Mesendoderm (in vitro differentiated cells): ENCODE results near the gene CASP10.

Experiments
- DNase-seq: peaks from one replicate; pipeline ENCODE4 v3.0.0; 2013
- H2AK5ac ChIP-seq: 2 replicates; pipeline ENCODE4 v1.6.1; 2013; ENCODE audit warnings: low read length, inconsistent platforms
- H2BK120ac ChIP-seq: 2 replicates; pipeline ENCODE4 v1.6.1; 2013; ENCODE audit warnings: low read depth, mild to moderate bottlenecking, low read length, moderate library complexity, mixed read lengths
- H2BK15ac ChIP-seq: replicated peaks from 2 replicates; pipeline ENCODE4 v1.6.1; 2013; ENCODE audit warnings: low read depth, mild to moderate bottlenecking, moderate library complexity
- H2BK5ac ChIP-seq: 2 replicates; pipeline ENCODE4 v1.6.1; 2013; ENCODE audit warnings: low read length, inconsistent platforms
- H3K18ac ChIP-seq: 2 replicates; pipeline ENCODE4 v1.6.1; 2013; ENCODE audit warnings: mild to moderate bottlenecking, low read length, mixed read lengths
- H3K23ac ChIP-seq: one replicate; pipeline ENCODE4 v1.6.1; 2013; ENCODE audit warnings: low read length
- H3K27ac ChIP-seq: 2 replicates; pipeline ENCODE4 v1.5.1; 2013; ENCODE audit warnings: low read depth, mild to moderate bottlenecking, inconsistent platforms, low read length, moderate library complexity
- H3K27me3 ChIP-seq: 2 replicates; pipeline ENCODE4 v1.6.1; 2013; ENCODE audit warnings: low read length, control low read depth, mild to moderate bottlenecking, inconsistent platforms; ENCODE audit not compliant: insufficient read depth, poor library complexity
- H3K36me3 ChIP-seq: 2 replicates; pipeline ENCODE4 v1.6.1; 2013; ENCODE audit warnings: low read length, inconsistent platforms; ENCODE audit not compliant: control insufficient read depth, insufficient read depth
- H3K4ac ChIP-seq: one replicate; pipeline ENCODE4 v1.6.1; 2013; ENCODE audit warnings: low read depth, mild to moderate bottlenecking, low read length, moderate library complexity
- H3K4me1 ChIP-seq: 2 replicates; pipeline ENCODE4 v1.6.1; 2013; ENCODE audit warnings: low read depth, low read length, inconsistent platforms; ENCODE audit not compliant: control insufficient read depth
- H3K4me2 ChIP-seq: 2 replicates; pipeline ENCODE4 v1.6.1; 2013; ENCODE audit warnings: low read length
- H3K4me3 ChIP-seq: 2 replicates; pipeline ENCODE4 v1.5.1; 2013; ENCODE audit warnings: mild to moderate bottlenecking, low read length
- H3K56ac ChIP-seq: one replicate; pipeline ENCODE4 v1.6.1; 2013; ENCODE audit warnings: low read length
- H3K79me1 ChIP-seq: 2 replicates; pipeline ENCODE4 v1.6.1; 2013; ENCODE audit warnings: low read length, inconsistent platforms
- H3K79me2 ChIP-seq: 2 replicates; pipeline ENCODE4 v1.6.1; 2013; ENCODE audit warnings: mild to moderate bottlenecking, low read length; ENCODE audit not compliant: control insufficient read depth, insufficient read depth
- H3K9ac ChIP-seq: 2 replicates; pipeline ENCODE4 v1.6.1; 2013; ENCODE audit warnings: low read length, inconsistent platforms
- H4K5ac ChIP-seq: one replicate; pipeline ENCODE4 v1.6.1; 2013; ENCODE audit warnings: low read length
- H4K8ac ChIP-seq: one replicate; pipeline ENCODE4 v1.6.1; 2013; ENCODE audit warnings: low read depth, mild to moderate bottlenecking, control low read depth, low read length, moderate library complexity
- WGBS: extraction: QIAGEN DNeasy Blood & Tissue Kit; methylation state at CpG from one replicate; pipeline ENCODE4 v1.1.7; 2013; ENCODE audit warnings: low lambda C conversion rate, missing lambda C conversion rate; ENCODE audit not compliant: insufficient coverage; ENCODE audit errors: extremely low coverage; 5-methylcytosine and 5-hydroxymethylcytosine counted together

The CASP10 gene

DNA sequence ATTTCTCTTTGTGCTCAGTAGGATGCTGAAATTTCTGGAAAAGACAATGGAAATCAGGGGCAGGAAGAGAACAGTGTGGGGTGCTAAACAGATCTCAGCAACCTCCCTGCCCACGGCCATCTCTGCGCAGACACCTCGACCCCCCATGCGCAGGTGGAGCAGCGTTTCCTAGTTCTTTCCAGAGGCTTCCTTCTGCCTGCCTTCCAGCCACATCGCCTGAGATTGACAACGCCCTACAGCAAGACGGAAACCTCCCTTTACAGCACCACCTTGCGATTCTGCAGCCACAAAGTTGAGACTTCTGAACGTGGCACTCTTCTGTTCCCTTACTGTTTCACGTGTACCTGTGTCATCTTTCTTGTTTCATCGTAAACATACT, 46.0 kb downstream of the CASP10 start:
- no peak overlapping the region for H3K4ac ChIP-seq
- no peak overlapping the region for H3K4me2 ChIP-seq
- H3K27ac ChIP-seq, result no peak overlapping the region
- no peak overlapping the region for H3K56ac ChIP-seq
- H3K9ac ChIP-seq, result no peak overlapping the region
- H3K4me3 ChIP-seq, result no peak overlapping the region
- no CpG with 5 or more reads among the region's 12 CpGs for WGBS
- no peak overlapping the region for H3K23ac ChIP-seq
- DNase-seq, result no peak
- H2BK15ac ChIP-seq, result no peak overlapping the region
- no peak overlapping the region for H2BK120ac ChIP-seq
- no peak overlapping the region for H3K18ac ChIP-seq
- H3K4me1 ChIP-seq, result no peaks in the 10 kb centered on the region
- H3K79me1 ChIP-seq, result no peaks in the 10 kb centered on the region
- H4K5ac ChIP-seq, result no peak overlapping the region
- no peak overlapping the region for H2AK5ac ChIP-seq
- H3K27me3 ChIP-seq, result no peaks in the 10 kb centered on the region
- H4K8ac ChIP-seq, result no peak overlapping the region
- H3K36me3 ChIP-seq, result no peaks in the 10 kb centered on the region
- no peaks in the 10 kb centered on the region for H3K79me2 ChIP-seq
- H2BK5ac ChIP-seq, result no peak overlapping the region

DNA sequence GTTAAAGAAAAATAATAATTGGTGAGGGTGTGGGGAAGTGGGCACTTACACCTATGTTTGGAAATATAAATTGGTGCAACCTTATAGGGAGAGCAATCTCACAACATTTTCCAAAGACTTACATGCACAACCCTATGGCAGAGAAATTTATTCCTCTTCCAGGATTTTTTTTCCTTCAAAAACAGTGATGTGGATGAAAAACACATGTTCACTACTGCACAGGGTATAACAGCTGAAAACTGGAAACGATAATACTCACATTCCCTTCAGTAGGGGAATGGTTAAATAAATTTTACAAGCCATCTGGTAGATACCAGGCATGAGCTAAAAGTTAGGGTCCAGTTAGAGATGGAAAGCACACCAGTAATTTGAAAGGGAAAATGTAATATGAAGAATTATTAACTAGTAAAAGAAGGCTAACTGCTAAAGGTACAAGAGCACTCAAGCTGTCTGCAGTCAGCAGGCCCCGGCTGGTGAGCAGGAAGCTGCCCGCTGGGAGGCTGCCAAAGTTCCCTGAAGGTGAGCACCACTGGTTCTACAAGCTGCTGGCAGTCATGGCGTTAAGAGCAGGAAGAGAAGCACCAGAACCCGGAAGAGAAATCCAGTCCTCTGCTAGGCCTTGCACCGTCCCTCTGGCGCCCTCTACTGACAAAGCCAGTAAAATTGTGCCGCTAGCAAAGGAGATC, 49.0 kb downstream of the CASP10 start:
- Histone ChIP-seq H3K27me3 (no peaks in the 10 kb centered on the region), H3K23ac (no peak overlapping the region), H3K4ac (peak overlapping the region; percentile 62), H3K4me2 (no peak overlapping the region), H3K36me3 (no peaks in the 10 kb centered on the region), H3K4me1 (no peaks in the 10 kb centered on the region), H3K18ac (no peak overlapping the region), H2BK5ac (no peak overlapping the region), H2AK5ac (no peak overlapping the region), H3K79me1 (no peaks in the 10 kb centered on the region), H3K56ac (peak overlapping the region; percentile 74), H3K9ac (peak overlapping the region; percentile 4), H2BK120ac (no peak overlapping the region), H4K5ac (peak overlapping the region; percentile 63), H4K8ac (peak overlapping the region; percentile 99), H3K27ac (no peak overlapping the region), H2BK15ac (no peak overlapping the region), H3K4me3 (no peak overlapping the region), H3K79me2 (no peaks in the 10 kb centered on the region)
- peak; percentile 98 for DNase-seq
- no CpG with 5 or more reads among the region's 8 CpGs for WGBS

DNA sequence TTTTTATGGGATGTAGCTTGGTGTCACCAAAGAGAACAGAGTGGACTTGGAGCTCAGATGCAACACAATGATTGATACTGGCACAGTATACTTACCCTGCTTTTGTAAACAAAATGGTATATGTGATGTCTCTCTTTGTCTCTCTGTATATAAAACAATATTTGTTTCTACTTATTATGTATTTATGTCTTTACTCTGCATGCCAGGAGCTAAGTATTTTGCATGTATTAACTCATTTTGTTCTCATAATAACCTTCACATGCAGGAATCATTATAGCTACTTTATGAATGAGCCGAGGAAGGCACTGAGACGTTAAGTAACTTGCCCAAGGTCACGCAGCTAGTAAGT, 49.5 kb downstream of the CASP10 start:
- H4K8ac ChIP-seq, result no peak overlapping the region
- H4K5ac ChIP-seq, result no peak overlapping the region
- H3K79me2 ChIP-seq, result no peaks in the 10 kb centered on the region
- H3K4me2 ChIP-seq, result no peak overlapping the region
- no peak overlapping the region for H3K4ac ChIP-seq
- H2BK15ac ChIP-seq, result peak overlapping the region; percentile 20
- no peak for DNase-seq
- no peaks in the 10 kb centered on the region for H3K27me3 ChIP-seq
- no peaks in the 10 kb centered on the region for H3K4me1 ChIP-seq
- no peak overlapping the region for H3K23ac ChIP-seq
- no peak overlapping the region for H2BK120ac ChIP-seq
- H3K9ac ChIP-seq, result no peak overlapping the region
- no peak overlapping the region for H3K18ac ChIP-seq
- H3K56ac ChIP-seq, result no peak overlapping the region
- WGBS, result no CpG with 5 or more reads among the region's 3 CpGs
- no peak overlapping the region for H3K27ac ChIP-seq
- no peak overlapping the region for H2BK5ac ChIP-seq
- no peaks in the 10 kb centered on the region for H3K36me3 ChIP-seq
- H3K79me1 ChIP-seq, result no peaks in the 10 kb centered on the region
- no peak overlapping the region for H2AK5ac ChIP-seq
- H3K4me3 ChIP-seq, result no peak overlapping the region

DNA sequence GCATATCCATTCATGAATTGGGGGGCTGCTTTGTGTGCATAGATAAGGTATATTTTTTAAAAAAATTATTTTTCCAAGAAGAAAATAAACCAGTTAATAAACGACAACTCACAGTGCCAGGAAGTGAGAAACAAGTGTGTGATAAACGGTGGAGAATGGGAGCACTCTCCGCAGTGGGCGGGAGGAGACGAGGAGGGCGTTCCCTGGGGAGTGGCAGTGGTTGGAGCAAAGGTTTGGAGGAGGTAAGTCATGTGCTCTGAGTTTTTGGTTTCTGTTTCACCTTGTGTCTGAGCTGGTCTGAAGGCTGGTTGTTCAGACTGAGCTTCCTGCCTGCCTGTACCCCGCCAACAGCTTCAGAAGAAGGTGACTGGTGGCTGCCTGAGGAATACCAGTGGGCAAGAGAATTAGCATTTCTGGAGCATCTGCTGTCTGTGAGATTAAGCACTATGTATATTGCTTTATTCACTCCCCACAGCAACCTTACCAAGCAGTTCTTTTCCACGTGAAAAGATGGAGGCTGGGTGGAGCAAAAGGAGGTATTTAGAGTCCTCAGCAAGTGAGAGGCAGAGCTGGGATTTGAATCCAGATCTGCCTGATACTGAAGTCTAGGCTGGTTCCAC, 50.4 kb downstream of the CASP10 start:
- H3K23ac ChIP-seq, result no peak overlapping the region
- H2BK120ac ChIP-seq, result no peak overlapping the region
- H2BK15ac ChIP-seq, result no peak overlapping the region
- H3K4me2 ChIP-seq, result peak overlapping the region; percentile 1
- H2AK5ac ChIP-seq, result no peak overlapping the region
- WGBS, result no CpG with 5 or more reads among the region's 8 CpGs
- no peaks in the 10 kb centered on the region for H3K4me1 ChIP-seq
- DNase-seq, result peak; percentile 85
- H4K5ac ChIP-seq, result no peak overlapping the region
- H3K79me2 ChIP-seq, result no peaks in the 10 kb centered on the region
- H3K27ac ChIP-seq, result no peak overlapping the region
- H3K27me3 ChIP-seq, result no peaks in the 10 kb centered on the region
- no peak overlapping the region for H3K18ac ChIP-seq
- H3K56ac ChIP-seq, result peak overlapping the region; percentile 59
- no peak overlapping the region for H3K4me3 ChIP-seq
- no peaks in the 10 kb centered on the region for H3K79me1 ChIP-seq
- H3K9ac ChIP-seq, result peak overlapping the region; percentile 2
- no peak overlapping the region for H2BK5ac ChIP-seq
- H3K4ac ChIP-seq, result no peak overlapping the region
- no peak overlapping the region for H4K8ac ChIP-seq
- H3K36me3 ChIP-seq, result no peaks in the 10 kb centered on the region

DNA sequence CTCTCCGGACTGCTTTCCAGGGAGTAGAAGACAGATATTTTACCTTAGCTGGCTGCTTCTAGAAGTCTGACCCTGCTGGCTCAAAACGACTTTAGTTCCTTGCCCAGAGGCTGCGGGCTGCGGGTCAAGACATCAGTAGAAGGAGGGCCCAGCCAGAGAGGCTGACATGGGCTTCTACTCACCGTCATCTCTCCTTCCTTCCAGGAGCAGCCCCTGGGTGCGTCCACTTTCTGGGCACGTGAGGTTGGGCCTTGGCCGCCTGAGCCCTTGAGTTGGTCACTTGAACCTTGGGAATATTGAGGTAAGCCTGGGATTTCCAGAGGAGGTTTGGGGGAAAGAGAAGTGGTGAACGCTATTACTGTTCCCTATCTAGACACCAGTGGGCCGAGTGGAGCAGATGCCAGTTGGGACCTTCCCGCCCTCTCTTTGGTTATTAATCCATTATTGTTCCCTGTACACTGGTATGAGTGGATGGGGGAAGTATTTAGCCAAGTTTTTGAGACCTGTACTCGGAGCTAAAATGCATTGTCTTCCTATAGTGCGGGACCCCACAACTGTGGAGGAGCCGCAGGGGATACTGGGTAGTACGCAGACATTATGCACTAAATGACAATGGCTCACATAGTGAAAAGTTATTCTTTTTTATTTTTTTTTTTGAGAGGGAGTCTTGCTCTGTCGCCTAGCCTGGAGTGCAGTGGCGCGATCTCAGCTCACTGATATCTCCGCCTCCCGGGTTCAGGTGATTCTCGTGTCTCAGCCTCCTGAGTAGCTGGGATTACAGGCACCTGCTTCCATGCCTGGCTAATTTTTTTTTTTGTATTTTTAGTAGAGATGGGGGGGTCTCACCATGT, 51.1 kb downstream of the CASP10 start:
- Histone ChIP-seq H3K4me1 (no peaks in the 10 kb centered on the region), H3K18ac (no peak overlapping the region), H3K4me3 (no peak overlapping the region), H2AK5ac (no peak overlapping the region), H3K27ac (no peak overlapping the region), H4K5ac (no peak overlapping the region), H4K8ac (no peak overlapping the region), H3K56ac (peak overlapping the region; percentile 59), H3K4ac (no peak overlapping the region), H2BK15ac (no peak overlapping the region), H2BK5ac (no peak overlapping the region), H3K4me2 (peak overlapping the region; percentile 1), H3K79me2 (no peaks in the 10 kb centered on the region), H2BK120ac (no peak overlapping the region), H3K27me3 (no peaks in the 10 kb centered on the region), H3K23ac (no peak overlapping the region), H3K36me3 (no peaks in the 10 kb centered on the region), H3K9ac (no peak overlapping the region), H3K79me1 (no peaks in the 10 kb centered on the region)
- no peak for DNase-seq
- WGBS, result no CpG with 5 or more reads among the region's 21 CpGs
